ENCODE data around the gene CFB. TPM values are rescaled to one million over a fixed set of nuclear protein-coding genes. Genes with fewer than 3 reads are reported as not detected.

Gene CFB
- total and polyA plus RNA-seq, 2 of the 4 experiments (the other 2 are of a cell fraction), result 1.8 to 6.1 TPM

DNA sequence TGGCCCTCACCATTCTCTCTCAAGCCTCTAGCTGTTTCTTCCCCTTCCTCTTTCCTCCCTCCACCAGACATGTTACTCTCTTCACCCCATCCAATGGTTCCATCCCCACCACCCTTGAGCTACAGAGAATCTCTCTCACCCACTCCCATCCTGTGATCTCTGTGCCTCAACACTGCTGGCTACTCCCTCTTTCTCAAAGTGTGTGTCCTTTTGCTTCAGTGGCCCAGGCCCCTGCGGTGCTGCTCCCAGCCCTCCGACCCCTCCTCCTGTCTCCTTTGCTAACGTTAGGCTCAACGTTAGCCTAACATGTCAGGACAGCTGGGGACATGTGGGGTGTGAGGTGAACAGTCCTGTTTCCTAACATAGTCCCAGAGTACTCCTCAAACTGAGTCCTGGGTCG, 7.0 kb downstream of the CFB start (continued):
- TF ChIP-seq, protein P1, sequence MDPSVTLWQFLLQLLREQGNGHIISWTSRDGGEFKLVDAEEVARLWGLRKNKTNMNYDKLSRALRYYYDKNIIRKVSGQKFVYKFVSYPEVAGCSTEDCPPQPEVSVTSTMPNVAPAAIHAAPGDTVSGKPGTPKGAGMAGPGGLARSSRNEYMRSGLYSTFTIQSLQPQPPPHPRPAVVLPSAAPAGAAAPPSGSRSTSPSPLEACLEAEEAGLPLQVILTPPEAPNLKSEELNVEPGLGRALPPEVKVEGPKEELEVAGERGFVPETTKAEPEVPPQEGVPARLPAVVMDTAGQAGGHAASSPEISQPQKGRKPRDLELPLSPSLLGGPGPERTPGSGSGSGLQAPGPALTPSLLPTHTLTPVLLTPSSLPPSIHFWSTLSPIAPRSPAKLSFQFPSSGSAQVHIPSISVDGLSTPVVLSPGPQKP (IDR thresholded peaks at IDR 0.05; ENCODE audit: borderline replicate concordance, low read depth, low read length), result no peak
- no peak for TF ChIP-seq BHLHE40 (IDR thresholded peaks at IDR 0.05; ENCODE audit: low read depth, low read length)

DNA sequence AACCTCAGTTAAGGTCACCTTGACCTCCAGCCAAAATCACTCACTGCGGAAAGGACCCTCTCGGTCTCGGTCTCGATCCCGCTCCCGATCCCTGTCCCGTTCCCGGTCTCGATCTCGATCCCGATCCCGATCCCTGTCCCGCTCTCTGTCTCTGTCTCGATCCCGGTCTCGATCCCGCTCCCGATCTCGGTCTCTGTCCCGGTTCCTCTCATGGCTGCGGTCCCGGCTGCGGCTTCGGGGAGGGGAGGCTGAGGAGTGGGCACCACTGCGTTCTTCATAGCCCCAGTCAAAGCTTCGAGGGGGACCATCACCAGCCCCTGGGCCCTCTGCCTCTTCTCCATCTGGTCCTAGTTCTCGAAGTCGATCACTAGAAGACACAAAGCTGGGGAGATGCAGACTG, 8.6 kb downstream of the CFB start:
- H2BK15ac ChIP-seq (ENCODE audit: low read depth, low read length), result no peak overlapping the region
- no peak for DNase-seq
- H4K8ac ChIP-seq (ENCODE audit: low read depth in 2 of 2, low read length in 2 of 2), result no peak overlapping the region
- H3K14ac ChIP-seq (replicated peaks; ENCODE audit: low read depth, low read length), result no peak overlapping the region
- peaks cover 23 to 27% of the 10 kb centered on the region in 2 experiments for H3K79me1 ChIP-seq (ENCODE audit: low read depth in 1 of 2, low read length in 2 of 2)
- no peak overlapping the region for H4K5ac ChIP-seq (ENCODE audit: low read depth, low read length)
- intact Hi-C loops (cut with micrococcal nuclease), result loop anchor here (5.0 kb wide), 2 partner anchors 122 to 407 kb away; partner anchors contain the start of genes ATP6V1G2 and NFKBIL1
- H4K20me1 ChIP-seq (ENCODE audit: insufficient read depth, low read length), result 0 out of 2 replicates have a peak, but pooled peaks cover 5% of the 10 kb centered on the region
- no peak overlapping the region for H3K9ac ChIP-seq (ENCODE audit: low read depth, low read length)
- ATAC-seq (ENCODE audit: low read depth), result no peak
- H2AK9ac ChIP-seq (replicated peaks; ENCODE audit: low read depth, low read length, poor library complexity), result no peak overlapping the region
- H3K9me3 ChIP-seq (ENCODE audit: control insufficient read depth, insufficient read depth, low read length), result no peaks in the 10 kb centered on the region
- no peak overlapping the region for H3K4me3 ChIP-seq (ENCODE audit: insufficient read depth, low read depth, low read length)
- no peak overlapping the region for H3K18ac ChIP-seq (ENCODE audit: low read depth, low read length)
- WGBS, 2 experiments (ENCODE audit: extremely low coverage in 2 of 2, insufficient read length in 1 of 2), result 97% methylated on average over 18 of the region's 28 CpGs; no CpG with 5 or more reads in 1 of the 2 experiments
- H3K4ac ChIP-seq (ENCODE audit: low read depth, low read length), result no peak overlapping the region
- TF ChIP-seq, protein P2, sequence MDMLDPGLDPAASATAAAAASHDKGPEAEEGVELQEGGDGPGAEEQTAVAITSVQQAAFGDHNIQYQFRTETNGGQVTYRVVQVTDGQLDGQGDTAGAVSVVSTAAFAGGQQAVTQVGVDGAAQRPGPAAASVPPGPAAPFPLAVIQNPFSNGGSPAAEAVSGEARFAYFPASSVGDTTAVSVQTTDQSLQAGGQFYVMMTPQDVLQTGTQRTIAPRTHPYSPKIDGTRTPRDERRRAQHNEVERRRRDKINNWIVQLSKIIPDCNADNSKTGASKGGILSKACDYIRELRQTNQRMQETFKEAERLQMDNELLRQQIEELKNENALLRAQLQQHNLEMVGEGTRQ (IDR thresholded peaks at IDR 0.05; ENCODE audit: low read depth, low read length), result no peak
- no peak for TF ChIP-seq CHD1 (IDR thresholded peaks at IDR 0.05; ENCODE audit: low read depth, low read length)
- no peak for TF ChIP-seq RAD21 (IDR thresholded peaks at IDR 0.05; ENCODE audit: low read length)
- TF ChIP-seq, protein P1 (IDR thresholded peaks at IDR 0.05; ENCODE audit: borderline replicate concordance, low read depth, low read length), result no peak
- no peak for TF ChIP-seq SMC3 (IDR thresholded peaks at IDR 0.05; ENCODE audit: low read depth, low read length)
- no peak for TF ChIP-seq MAFK (IDR thresholded peaks at IDR 0.05; ENCODE audit: low read depth, low read length)
- no peak for TF ChIP-seq FOS (IDR thresholded peaks at IDR 0.05; ENCODE audit: low read depth, low read length)
- TF ChIP-seq BHLHE40 (IDR thresholded peaks at IDR 0.05; ENCODE audit: low read depth, low read length), result no peak
- TF ChIP-seq RFX5 (IDR thresholded peaks at IDR 0.05; ENCODE audit: low read depth, low read length), result no peak
- H2BK5ac ChIP-seq (ENCODE audit: low read depth, low read length, poor library complexity, severe bottlenecking), result no peak overlapping the region
- H3K27ac ChIP-seq (ENCODE audit: insufficient read depth, low read length), result no peak overlapping the region
- H4K91ac ChIP-seq (ENCODE audit: insufficient read depth, low read depth, low read length), result no peak overlapping the region
- no peak overlapping the region for H3K4me2 ChIP-seq (ENCODE audit: low read depth, low read length)
- H3K4me1 ChIP-seq (ENCODE audit: control insufficient read depth, insufficient read depth, low read length), result peaks cover 4% of the 10 kb centered on the region; the same call in 1 of the 2 replicates
- H2AFZ ChIP-seq (replicated peaks; ENCODE audit: low read length, poor library complexity), result no peak overlapping the region
- peaks cover 13% of the 10 kb centered on the region for H3K9me1 ChIP-seq (ENCODE audit: insufficient read depth, low read length)
- ChIA-PET CTCF (no interaction called here), POLR2A (ENCODE audit: unreplicated experiment) (no interaction called here)
- no peaks in the 10 kb centered on the region for H3K27me3 ChIP-seq (ENCODE audit: control insufficient read depth, insufficient read depth, low read length)
- no peak overlapping the region for H3K56ac ChIP-seq (ENCODE audit: extremely low read depth, insufficient read depth, low read length)
- H2AK5ac ChIP-seq (ENCODE audit: low read depth, low read length), result no peak overlapping the region
- no peak overlapping the region for H2BK120ac ChIP-seq (ENCODE audit: low read depth, low read length)
- no TSS peak for BruUV-seq (replicated peaks)
- in situ Hi-C loops (cut with MboI; ENCODE audit: low sequenced_read_pairs), result no loop called here
- no peak overlapping the region for H3K23ac ChIP-seq (ENCODE audit: low read depth, low read length)
- peaks cover 44% of the 10 kb centered on the region for H3K36me3 ChIP-seq (ENCODE audit: control insufficient read depth, insufficient read depth, low read length)
- dilution Hi-C loops (cut with HindIII; ENCODE audit: low sequenced_read_pairs, unreplicated experiment), result no loop called here
- H2BK20ac ChIP-seq (ENCODE audit: low read depth, low read length), result no peak overlapping the region

All from IMR-90 (cell line).